ENCODE data around the gene UBE2L3. TPM values are rescaled to one million over a fixed set of nuclear protein-coding genes. Genes with fewer than 3 reads are reported as not detected.

The UBE2L3 gene
- total RNA-seq, 2 donors from 2014 or later, result 56.8 to 78.7 TPM

DNA sequence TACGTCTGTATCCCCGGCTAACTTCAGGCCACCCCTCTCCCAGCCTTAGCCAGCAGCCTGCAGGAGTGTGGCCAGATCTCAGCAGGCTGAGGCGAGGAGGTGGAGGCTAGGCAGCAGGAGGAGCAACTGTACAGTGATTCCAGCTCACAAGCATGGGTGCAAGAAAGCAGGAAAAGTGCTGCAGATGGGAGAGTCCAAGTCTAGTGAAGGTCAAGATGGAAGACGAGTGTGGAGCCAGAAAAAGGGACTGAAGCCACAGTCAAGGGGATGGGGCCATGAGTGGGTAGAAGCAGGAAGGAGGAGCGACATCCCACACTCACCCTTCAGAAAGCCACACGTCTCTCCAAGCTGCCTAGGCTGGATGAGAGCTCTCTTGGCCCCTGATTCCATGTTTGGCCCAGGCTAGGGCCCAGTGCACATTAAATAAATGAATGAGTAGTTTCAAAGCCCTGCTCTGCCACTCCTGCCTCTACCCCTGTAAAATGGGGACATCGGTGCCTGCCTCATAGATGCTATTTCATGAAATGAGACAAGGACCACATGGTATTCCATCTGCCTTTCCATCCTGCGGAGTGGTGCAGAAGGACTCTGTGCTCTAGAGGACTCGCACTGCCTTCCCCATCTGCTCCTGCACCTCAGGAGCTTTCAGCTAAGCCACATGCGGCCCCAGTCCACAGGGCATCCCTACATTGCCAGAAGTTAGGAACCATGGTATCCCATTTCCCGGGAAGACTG is 59.4 kb downstream of the UBE2L3 start:
- intact Hi-C loops (cut with DNase I), result no loop called here
- H3K27ac ChIP-seq, result no peak overlapping the region

DNA sequence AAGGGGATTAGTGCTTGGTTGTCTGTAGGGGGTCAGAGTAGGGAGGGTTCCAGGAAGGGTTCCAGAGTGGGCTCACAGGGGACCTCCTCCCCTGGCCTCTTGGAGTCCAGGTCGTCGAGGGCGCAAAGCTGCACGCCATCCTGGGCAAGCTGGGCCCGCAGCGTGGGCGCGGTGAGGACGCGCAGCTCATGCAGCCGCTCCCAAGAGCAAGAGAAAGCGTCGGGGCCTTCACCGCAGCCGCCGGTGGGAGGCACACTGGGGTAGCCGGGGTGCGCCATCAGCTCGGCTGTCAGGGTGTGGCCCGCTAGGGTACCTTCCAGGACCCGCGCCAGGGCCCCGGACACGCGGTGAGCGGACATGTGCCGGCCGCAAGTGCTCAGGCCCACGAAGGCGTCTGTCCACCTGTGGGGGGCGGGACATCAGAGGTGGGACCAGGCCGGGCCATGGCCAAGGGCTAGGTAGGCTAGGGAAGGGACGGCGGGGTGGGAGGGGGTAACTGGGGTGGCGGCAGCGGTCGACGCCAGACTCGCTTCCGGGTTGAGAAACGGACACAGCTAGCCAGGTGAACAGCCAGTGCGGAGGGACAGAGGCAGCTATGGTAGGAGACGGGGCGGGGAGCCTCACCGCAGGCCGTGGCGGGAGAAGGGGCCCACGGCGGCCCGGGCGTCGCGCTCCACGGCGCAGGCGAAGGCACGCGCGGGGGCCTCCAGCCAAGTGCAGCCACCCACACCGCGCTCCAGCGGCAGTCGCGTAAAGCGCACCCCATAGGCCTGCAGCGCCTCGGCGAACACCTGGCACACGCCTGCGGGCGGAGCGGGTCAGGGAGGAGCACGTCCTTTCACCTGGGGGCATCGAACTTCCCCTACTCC is 61.1 kb downstream of the UBE2L3 start:
- peak overlapping the region; percentile 40 to 85 for H3K9ac ChIP-seq (ENCODE audit: low read depth in 2 of 2, low read length in 2 of 2)
- intact Hi-C loops (cut with DNase I), result no loop called here
- H3K27me3 ChIP-seq, result no peaks in the 10 kb centered on the region
- no peak for DNase-seq
- H3K4me3 ChIP-seq, result peak overlapping the region; percentile 92
- H3K9me3 ChIP-seq, result no peaks in the 10 kb centered on the region
- TF ChIP-seq, protein P1, sequence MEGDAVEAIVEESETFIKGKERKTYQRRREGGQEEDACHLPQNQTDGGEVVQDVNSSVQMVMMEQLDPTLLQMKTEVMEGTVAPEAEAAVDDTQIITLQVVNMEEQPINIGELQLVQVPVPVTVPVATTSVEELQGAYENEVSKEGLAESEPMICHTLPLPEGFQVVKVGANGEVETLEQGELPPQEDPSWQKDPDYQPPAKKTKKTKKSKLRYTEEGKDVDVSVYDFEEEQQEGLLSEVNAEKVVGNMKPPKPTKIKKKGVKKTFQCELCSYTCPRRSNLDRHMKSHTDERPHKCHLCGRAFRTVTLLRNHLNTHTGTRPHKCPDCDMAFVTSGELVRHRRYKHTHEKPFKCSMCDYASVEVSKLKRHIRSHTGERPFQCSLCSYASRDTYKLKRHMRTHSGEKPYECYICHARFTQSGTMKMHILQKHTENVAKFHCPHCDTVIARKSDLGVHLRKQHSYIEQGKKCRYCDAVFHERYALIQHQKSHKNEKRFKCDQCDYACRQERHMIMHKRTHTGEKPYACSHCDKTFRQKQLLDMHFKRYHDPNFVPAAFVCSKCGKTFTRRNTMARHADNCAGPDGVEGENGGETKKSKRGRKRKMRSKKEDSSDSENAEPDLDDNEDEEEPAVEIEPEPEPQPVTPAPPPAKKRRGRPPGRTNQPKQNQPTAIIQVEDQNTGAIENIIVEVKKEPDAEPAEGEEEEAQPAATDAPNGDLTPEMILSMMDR (IDR thresholded peaks at IDR 0.05), result no peak
- peaks cover 3% of the 10 kb centered on the region for H3K4me1 ChIP-seq
- H3K36me3 ChIP-seq, result no peaks in the 10 kb centered on the region
- peak overlapping the region; percentile 70 for H3K27ac ChIP-seq

More for the DNA sequence above, 59.4 kb downstream of the UBE2L3 start:
- H3K9me3 ChIP-seq, result no peaks in the 10 kb centered on the region
- TF ChIP-seq, protein P1 (IDR thresholded peaks at IDR 0.05), result no peak
- H3K9ac ChIP-seq (ENCODE audit: low read depth in 2 of 2, low read length in 2 of 2), result no peak overlapping the region
- peaks cover 3% of the 10 kb centered on the region for H3K4me1 ChIP-seq
- H3K4me3 ChIP-seq, result no peak overlapping the region
- H3K27me3 ChIP-seq, result no peaks in the 10 kb centered on the region
- peaks cover 4% of the 10 kb centered on the region for H3K36me3 ChIP-seq
- DNase-seq, result no peak

DNA sequence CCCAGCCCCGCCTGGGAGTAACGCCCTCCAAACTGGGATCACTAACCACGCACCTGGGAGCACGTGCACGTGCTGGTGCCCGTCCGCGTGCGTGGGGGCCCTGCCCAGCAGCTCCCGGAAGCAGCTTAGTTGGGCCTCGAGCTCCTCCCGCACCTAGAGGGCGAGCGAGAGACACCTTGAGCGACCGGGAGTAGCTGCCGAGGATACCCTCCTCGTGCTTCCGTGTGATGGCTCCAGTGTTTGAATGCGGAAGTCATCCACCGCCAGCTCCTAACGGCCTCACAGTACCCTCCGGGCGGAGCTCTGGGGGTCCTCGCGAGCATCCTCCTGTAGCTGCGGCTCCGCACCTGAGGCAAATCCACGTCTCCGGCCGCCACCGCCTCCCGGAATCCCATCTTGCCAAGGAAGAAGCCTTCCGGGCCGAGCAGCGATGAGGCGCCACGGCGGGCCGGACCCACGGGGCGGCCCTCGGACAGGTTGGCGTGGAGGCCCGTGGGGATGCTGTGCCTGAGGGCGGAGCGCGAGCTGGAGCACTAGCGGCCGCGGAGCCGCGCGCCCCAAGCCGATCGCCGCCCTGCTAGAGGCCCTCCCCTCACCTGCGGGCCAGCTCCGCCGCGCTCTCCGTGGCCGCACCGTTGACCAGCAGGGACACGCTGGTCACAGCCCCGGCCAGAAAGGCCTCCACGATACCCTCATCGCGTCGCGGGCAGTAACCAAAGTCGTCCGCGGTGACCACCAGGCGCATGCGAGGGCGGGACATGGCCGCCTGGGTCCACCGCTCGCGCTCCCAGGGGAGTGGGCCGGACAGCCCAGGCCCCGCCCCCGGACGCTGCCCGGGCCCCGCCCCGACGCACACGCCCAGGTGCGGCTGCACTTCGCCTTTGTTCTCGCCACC is 62.0 kb downstream of the UBE2L3 start, which contains the start of gene YDJC:
Gene YDJC, minus strand, starts transcription at position 768 of the 895 bp plus-strand sequence. Its CDS starts 8 bp downstream, at position 760.
- Histone ChIP-seq H3K27me3 (no peaks in the 10 kb centered on the region), H3K9ac (ENCODE audit: low read depth in 2 of 2, low read length in 2 of 2) (peak within 1 kb of the TSS; percentile 85 to 92), H3K36me3 (no peaks in the 10 kb centered on the region), H3K27ac (peak within 1 kb of the TSS; percentile 70), H3K4me1 (peaks cover 3% of the 10 kb centered on the region), H3K4me3 (peak within 1 kb of the TSS; percentile 92), H3K9me3 (no peaks in the 10 kb centered on the region)
- intact Hi-C loops (cut with DNase I), result no loop called here
- TF ChIP-seq, protein P1 (IDR thresholded peaks at IDR 0.05), result peak; percentile 24
- peak; percentile 89 for DNase-seq

DNA sequence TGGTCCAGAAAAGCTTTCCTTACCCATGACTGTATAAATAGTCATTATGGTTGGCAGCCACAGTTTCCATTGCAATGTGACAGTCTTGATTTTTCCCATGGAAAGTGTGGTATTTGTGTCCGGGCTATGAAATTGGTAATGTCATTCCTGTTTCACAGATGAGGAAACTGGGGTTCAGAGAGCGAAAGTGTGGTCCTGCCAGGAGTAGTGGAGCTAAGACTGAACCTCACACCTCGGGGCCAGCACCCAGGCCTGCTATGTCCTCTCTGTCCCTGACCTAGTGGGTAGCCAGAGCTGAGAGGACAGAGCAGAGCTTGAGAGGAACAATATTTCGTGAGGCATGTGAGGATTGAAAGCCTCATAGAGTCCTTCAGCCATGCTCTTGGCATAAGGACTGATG is 63.5 kb downstream of the UBE2L3 start:
- TF ChIP-seq, protein P1 (IDR thresholded peaks at IDR 0.05), result no peak
- H3K27me3 ChIP-seq, result no peaks in the 10 kb centered on the region
- no peak overlapping the region for H3K4me3 ChIP-seq
- H3K4me1 ChIP-seq, result peaks cover 3% of the 10 kb centered on the region
- H3K9ac ChIP-seq (ENCODE audit: low read depth in 2 of 2, low read length in 2 of 2), result no peak overlapping the region
- no peak overlapping the region for H3K27ac ChIP-seq
- DNase-seq, result no peak
- no peaks in the 10 kb centered on the region for H3K36me3 ChIP-seq
- no peaks in the 10 kb centered on the region for H3K9me3 ChIP-seq
- intact Hi-C loops (cut with DNase I), result no loop called here

Measured in colonic mucosa (tissue), 4 donors.